ENCODE measurements around the gene TSPAN18.

GRCh38 chr11:44913502-44913901 lies 186.7 kb downstream of the TSPAN18 start:
- no peak for TF ChIP-seq POLR2AphosphoS5 (IDR thresholded peaks at IDR 0.05)
- no peak for TF ChIP-seq CTCF (IDR thresholded peaks at IDR 0.05)

All from breast epithelium (tissue), 3 donors.